HCT116 (cell line): ENCODE data around the gene ADGRA1. TPM values are rescaled to one million over a fixed set of nuclear protein-coding genes. Genes with fewer than 3 reads are reported as not detected.

ENCODE experiments used
- ATAC-seq: fragments of 200-7000 bp; cut with Tn5 transposase; 2 replicates; pipeline ENCODE4 v1.9.1; 2020; ENCODE audit warnings: mild to moderate bottlenecking, moderate library complexity
- BruUV-seq: library from RNA; stranded (reverse); fragments of 400-500 nt; replicated peaks from 2 replicates; lab custom pipeline; 2021; lab: Mats Ljungman, UMichigan
- CTCF ChIA-PET: fragments of 300-600 bp; sonication (Branson Sonifier 250); formaldehyde crosslinking; loops from one replicate; lab custom pipeline; 2021; ENCODE audit warnings: antibody characterized with exemption; lab: Charles Lee
- POLR2A ChIA-PET: fragments of 300-600, 350-600 bp; sonication (Branson Sonifier 250); formaldehyde crosslinking; loops from one replicate; lab custom pipeline; 2021; ENCODE audit warnings: antibody characterized with exemption; lab: Charles Lee
- RAD21 ChIA-PET, 2 experiments: fragments of 300-600 bp; sonication (Branson Sonifier 250); formaldehyde crosslinking; loops; one replicate each; lab custom pipeline; 2023; ENCODE audit warnings: low total read pairs in 2 of 2; ENCODE audit not compliant: uncharacterized antibody in 2 of 2, unreplicated experiment in 2 of 2, low non-redundant PET in 1 of 2; lab: Charles Lee
- DNase-seq: peaks from one replicate; pipeline ENCODE4 v3.0.0-alpha.2; 2010; ENCODE audit warnings: low read depth, low spot score
- H2AFZ ChIP-seq: fragments of 200-600 bp; shearing (Covaris generic), sonication (generic); 2 replicates; pipeline ENCODE4 v1.6.1; 2017; ENCODE audit warnings: low read depth, mixed run types, mixed read lengths, antibody characterized with exemption, low read length; ENCODE audit not compliant: poor library complexity, severe bottlenecking
- H3K27ac ChIP-seq: 2 replicates; pipeline ENCODE4 v1.5.1; 2012; ENCODE audit warnings: low read depth, low read length
- H3K27me3 ChIP-seq: fragments of 200-600 bp; sonication (generic); 2 replicates; pipeline ENCODE4 v1.6.1; 2016; ENCODE audit warnings: mixed run types, low read length, mixed read lengths; ENCODE audit not compliant: insufficient read depth
- H3K36me3 ChIP-seq, 2 experiments: fragments of 200-500 bp in 1 of 2; fragments of 200-600 bp in 1 of 2; sonication (Bioruptor generic) in 1 of 2; sonication (generic) in 1 of 2; 2 replicates each; pipeline versions ENCODE4 v1.5.1 to v1.6.1; 2014 to 2016; ENCODE audit warnings: low read length in 2 of 2, inconsistent platforms in 1 of 2, mixed read lengths in 1 of 2, mixed run types in 1 of 2; ENCODE audit not compliant: insufficient read depth in 2 of 2, control insufficient read depth in 1 of 2
- H3K4me1 ChIP-seq, 2 experiments: fragments of 200-600 bp in 1 of 2; sonication (generic) in 1 of 2; 2 replicates each; pipeline versions ENCODE4 v1.5.1 to v1.6.1; 2012 to 2017; ENCODE audit warnings: low read length in 2 of 2, inconsistent platforms in 1 of 2, mild to moderate bottlenecking in 1 of 2, mixed read lengths in 1 of 2, mixed run types in 1 of 2, moderate library complexity in 1 of 2; ENCODE audit not compliant: insufficient read depth in 2 of 2, control insufficient read depth in 1 of 2
- H3K4me2 ChIP-seq: fragments of 200-600 bp; sonication (generic); 2 replicates; pipeline ENCODE4 v1.6.1; 2017; ENCODE audit warnings: mixed run types, low read length, mixed read lengths
- H3K4me3 ChIP-seq, 2 experiments: fragments of 200-600 bp in 1 of 2; sonication (generic) in 1 of 2; replicated peaks in 1 of 2; 2 replicates each; pipeline ENCODE4 v1.5.1; 2011 to 2016; ENCODE audit warnings: low read length in 2 of 2, control low read depth in 1 of 2, low read depth in 1 of 2, mild to moderate bottlenecking in 1 of 2, mixed read lengths in 1 of 2, mixed run types in 1 of 2
- H3K79me2 ChIP-seq: fragments of 200-600 bp; sonication (generic); 2 replicates; pipeline ENCODE4 v1.6.1; 2017; ENCODE audit warnings: mild to moderate bottlenecking, mixed run types, low read length, moderate library complexity, mixed read lengths; ENCODE audit not compliant: insufficient read depth
- H3K9ac ChIP-seq: fragments of 200-600 bp; sonication (generic); 2 replicates; pipeline ENCODE4 v1.6.1; 2016; ENCODE audit warnings: low read length, mixed read lengths
- H3K9me2 ChIP-seq: fragments of 200-600 bp; sonication (generic), shearing (Covaris generic); 2 replicates; pipeline ENCODE4 v1.6.1; 2017; ENCODE audit warnings: mixed run types, mild to moderate bottlenecking, moderate library complexity; ENCODE audit not compliant: insufficient read depth
- H3K9me3 ChIP-seq, 2 experiments: fragments of 200-500 bp in 1 of 2; fragments of 200-600 bp in 1 of 2; sonication (Bioruptor generic) in 1 of 2; sonication (generic) in 1 of 2; 2 replicates each; pipeline ENCODE4 v1.6.1; 2014 to 2017; ENCODE audit warnings: low read length in 2 of 2, mixed read lengths in 2 of 2, inconsistent platforms in 1 of 2, low read depth in 1 of 2, mild to moderate bottlenecking in 1 of 2, mixed run types in 1 of 2, moderate library complexity in 1 of 2; ENCODE audit not compliant: control insufficient read depth in 1 of 2, insufficient read depth in 1 of 2
- H4K20me1 ChIP-seq: fragments of 200-600 bp; sonication (generic), shearing (Covaris generic); 2 replicates; pipeline ENCODE4 v1.6.1; 2017; ENCODE audit warnings: mixed run types, mild to moderate bottlenecking, moderate library complexity; ENCODE audit not compliant: insufficient read depth
- CBX3 ChIP-seq: IDR thresholded peaks from 2 replicates; pipeline ENCODE4 v1.6.1; 2012; ENCODE audit warnings: low read depth
- EZH2 ChIP-seq: fragments of 200-600 bp; sonication (generic); IDR thresholded peaks from 2 replicates; pipeline ENCODE4 v1.6.1; 2017; ENCODE audit warnings: antibody characterized with exemption, mixed run types
- EZH2phosphoT487 ChIP-seq: fragments of 200-600 bp; IDR thresholded peaks from 2 replicates; pipeline ENCODE4 v1.6.1; 2018; ENCODE audit warnings: antibody characterized with exemption, borderline replicate concordance
- FOSL1 ChIP-seq: IDR thresholded peaks from 2 replicates; pipeline ENCODE4 v1.6.1; 2012; ENCODE audit warnings: low read depth
- SP1 ChIP-seq: IDR thresholded peaks from 2 replicates; pipeline ENCODE4 v1.6.1; 2012; ENCODE audit warnings: low read depth
- YY1 ChIP-seq: IDR thresholded peaks from 2 replicates; pipeline ENCODE4 v1.6.1; 2011; ENCODE audit warnings: low read length, low read depth, moderate library complexity, mild to moderate bottlenecking; ENCODE audit not compliant: insufficient replicate concordance; ENCODE audit errors: extremely low read depth
- ZFX ChIP-seq: fragments of 450-650 bp; IDR thresholded peaks from 2 replicates; pipeline ENCODE4 v1.6.1; 2017
- intact Hi-C: fragments of 100-400 bp; cut with micrococcal nuclease; formaldehyde crosslinking; loops from 2 replicates; pipeline ENCODE4 v1.10.0; 2022
- total RNA-seq: library from RNA; stranded (reverse); gene quantifications from one replicate; pipeline ENCODE4 v1.2.1, GENCODE V29; 2021; ENCODE audit not compliant: unreplicated experiment
- TF ChIP-seq, protein P1 (sequence below): IDR thresholded peaks from 2 replicates; pipeline ENCODE4 v1.6.1; 2012; ENCODE audit warnings: low read depth
- TF ChIP-seq, protein P2 (sequence below): IDR thresholded peaks from 2 replicates; pipeline ENCODE4 v1.6.1; 2012

ADGRA1 gene
- total RNA-seq, 1 experiment from 2014 or later, result not detected

DNA sequence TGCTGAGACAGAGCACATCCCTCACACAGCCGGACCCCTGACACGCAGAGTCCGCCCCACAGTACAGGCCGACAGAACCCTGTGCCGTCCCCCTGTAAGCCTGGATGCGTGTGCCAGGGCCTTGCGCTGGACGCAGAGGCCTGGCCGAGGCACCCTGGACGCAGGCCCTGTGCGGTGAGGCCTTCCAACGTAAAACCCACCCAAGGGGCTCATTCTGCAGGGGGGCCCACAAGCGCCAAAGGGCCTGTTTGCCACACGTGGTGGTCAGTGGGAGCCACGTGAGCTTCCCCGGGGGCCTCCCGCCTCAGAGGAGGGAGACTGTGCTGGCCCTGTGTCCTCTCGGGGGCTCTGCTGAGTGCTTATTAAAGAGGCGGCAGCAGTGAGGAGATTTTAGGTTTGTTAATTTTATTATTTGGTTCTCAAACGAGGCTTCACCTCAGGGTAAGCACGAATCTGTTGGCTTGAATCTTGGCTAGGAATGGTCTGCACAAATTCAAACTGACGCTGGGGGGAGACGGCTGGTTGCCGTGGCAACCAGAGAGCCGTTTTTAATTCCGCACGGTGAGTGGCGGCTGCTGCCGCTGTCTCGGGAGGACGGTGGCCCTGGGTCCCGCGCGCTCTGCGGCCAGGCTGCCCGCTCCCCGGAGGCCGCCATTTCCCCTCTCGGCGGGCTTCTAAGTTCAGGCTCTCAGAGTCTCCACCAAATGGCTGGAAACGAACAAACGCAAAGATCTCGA lies 4.9 kb upstream of the ADGRA1 start:
- no peak overlapping the region for H2AFZ ChIP-seq
- H3K4me2 ChIP-seq, result no peak overlapping the region
- H3K4me3 ChIP-seq, result no peak overlapping the region
- no peaks in the 10 kb centered on the region for H3K9me2 ChIP-seq
- H3K9ac ChIP-seq, result no peak overlapping the region
- no peak overlapping the region for H3K27ac ChIP-seq
- DNase-seq, result no peak
- intact Hi-C loops, result no loop called here
- no peaks in the 10 kb centered on the region for H3K9me3 ChIP-seq
- ChIA-PET CTCF (no interaction called here), POLR2A (no interaction called here), RAD21 (no interaction called here)
- BruUV-seq, result no TSS peak
- no peaks in the 10 kb centered on the region for H4K20me1 ChIP-seq
- TF ChIP-seq FOSL1, result no peak
- TF ChIP-seq, protein P1, sequence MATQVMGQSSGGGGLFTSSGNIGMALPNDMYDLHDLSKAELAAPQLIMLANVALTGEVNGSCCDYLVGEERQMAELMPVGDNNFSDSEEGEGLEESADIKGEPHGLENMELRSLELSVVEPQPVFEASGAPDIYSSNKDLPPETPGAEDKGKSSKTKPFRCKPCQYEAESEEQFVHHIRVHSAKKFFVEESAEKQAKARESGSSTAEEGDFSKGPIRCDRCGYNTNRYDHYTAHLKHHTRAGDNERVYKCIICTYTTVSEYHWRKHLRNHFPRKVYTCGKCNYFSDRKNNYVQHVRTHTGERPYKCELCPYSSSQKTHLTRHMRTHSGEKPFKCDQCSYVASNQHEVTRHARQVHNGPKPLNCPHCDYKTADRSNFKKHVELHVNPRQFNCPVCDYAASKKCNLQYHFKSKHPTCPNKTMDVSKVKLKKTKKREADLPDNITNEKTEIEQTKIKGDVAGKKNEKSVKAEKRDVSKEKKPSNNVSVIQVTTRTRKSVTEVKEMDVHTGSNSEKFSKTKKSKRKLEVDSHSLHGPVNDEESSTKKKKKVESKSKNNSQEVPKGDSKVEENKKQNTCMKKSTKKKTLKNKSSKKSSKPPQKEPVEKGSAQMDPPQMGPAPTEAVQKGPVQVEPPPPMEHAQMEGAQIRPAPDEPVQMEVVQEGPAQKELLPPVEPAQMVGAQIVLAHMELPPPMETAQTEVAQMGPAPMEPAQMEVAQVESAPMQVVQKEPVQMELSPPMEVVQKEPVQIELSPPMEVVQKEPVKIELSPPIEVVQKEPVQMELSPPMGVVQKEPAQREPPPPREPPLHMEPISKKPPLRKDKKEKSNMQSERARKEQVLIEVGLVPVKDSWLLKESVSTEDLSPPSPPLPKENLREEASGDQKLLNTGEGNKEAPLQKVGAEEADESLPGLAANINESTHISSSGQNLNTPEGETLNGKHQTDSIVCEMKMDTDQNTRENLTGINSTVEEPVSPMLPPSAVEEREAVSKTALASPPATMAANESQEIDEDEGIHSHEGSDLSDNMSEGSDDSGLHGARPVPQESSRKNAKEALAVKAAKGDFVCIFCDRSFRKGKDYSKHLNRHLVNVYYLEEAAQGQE, result no peak
- no peak for TF ChIP-seq EZH2
- TF ChIP-seq YY1, result no peak
- no peak for TF ChIP-seq EZH2phosphoT487
- TF ChIP-seq ZFX, result no peak
- TF ChIP-seq, protein P2, sequence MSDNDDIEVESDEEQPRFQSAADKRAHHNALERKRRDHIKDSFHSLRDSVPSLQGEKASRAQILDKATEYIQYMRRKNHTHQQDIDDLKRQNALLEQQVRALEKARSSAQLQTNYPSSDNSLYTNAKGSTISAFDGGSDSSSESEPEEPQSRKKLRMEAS, result no peak
- no peak for TF ChIP-seq SP1
- no peak for TF ChIP-seq CBX3
- no peaks in the 10 kb centered on the region for H3K79me2 ChIP-seq
- H3K36me3 ChIP-seq, result no peaks in the 10 kb centered on the region
- no peaks in the 10 kb centered on the region for H3K4me1 ChIP-seq
- no peak for ATAC-seq
- no peaks in the 10 kb centered on the region for H3K27me3 ChIP-seq
